Measurements from ENCODE around the gene FKBP14. TPM values are rescaled to one million over a fixed set of nuclear protein-coding genes. Genes with fewer than 3 reads are reported as not detected.
"Not testable (repeated sequence)": the region's sequence is repeated elsewhere in the genome, so short reads cannot be mapped to it uniquely, and the experiment has no call there.

The FKBP14 gene
- total RNA-seq, 2 donors from 2014 or later = 6.4 to 9.1 TPM

DNA sequence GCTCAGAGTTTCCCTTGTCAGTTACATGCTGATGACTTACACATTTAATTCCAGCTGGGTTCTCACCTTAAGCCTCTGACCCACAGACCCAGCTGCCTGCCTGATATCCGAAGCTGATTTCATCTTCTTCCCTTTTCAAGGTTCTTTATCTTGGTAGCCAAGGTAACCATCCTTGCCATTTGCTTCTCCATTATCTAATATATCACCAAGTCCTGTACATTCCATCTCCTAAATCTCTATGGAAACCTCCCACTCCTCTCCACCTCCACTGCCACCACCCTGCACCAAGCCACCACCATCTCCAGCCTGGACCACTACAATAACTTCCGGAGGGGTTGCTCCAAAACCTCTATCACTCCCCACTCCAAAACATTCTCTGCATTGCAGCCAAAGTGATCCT lies 56.8 kb downstream of the FKBP14 start:
- Mint-ChIP-seq H3K4me1 (no peaks in the 10 kb centered on the region), H3K4me3 (no peak overlapping the region), H3K27me3 (peaks cover 24% of the 10 kb centered on the region), H3K36me3 (ENCODE audit: low read depth) (no peaks in the 10 kb centered on the region), H3K9me3 (no peaks in the 10 kb centered on the region), H3K27ac (no peak overlapping the region)
- ATAC-seq (replicated peaks) = no peak

DNA sequence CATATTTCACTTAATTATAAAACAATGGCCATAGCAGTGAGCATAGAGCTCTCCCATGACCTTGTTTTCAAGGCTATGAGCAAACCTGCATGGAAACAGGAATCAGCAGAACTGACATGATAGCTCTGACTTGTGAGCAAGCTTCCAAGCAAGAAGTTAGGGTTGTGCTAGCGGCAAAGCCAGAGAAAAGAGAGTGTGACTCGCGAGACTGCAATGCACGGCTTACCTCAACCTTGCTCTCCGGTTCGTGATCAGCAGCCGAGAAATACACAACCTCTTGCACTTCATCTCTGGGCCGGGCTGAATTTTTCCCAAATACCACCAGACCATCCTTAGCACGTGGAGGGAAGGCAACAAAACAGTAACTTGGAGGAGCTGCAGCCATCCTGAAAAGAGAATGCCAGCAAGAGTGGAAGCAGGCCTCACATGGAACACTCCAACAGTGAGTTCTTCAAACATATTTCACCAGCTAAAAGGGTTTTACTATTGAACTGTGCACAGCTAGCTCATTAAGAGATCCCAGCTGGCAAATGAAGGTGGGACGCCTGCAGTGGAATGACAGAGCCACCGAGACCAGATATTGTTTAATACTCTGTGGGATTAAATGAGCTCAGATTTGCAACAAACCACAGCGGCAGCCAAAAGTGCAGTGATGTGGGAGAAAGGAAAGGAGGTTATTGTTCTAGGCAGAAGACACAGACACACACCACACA lies 57.7 kb downstream of the FKBP14 start:
- H3K4me3 Mint-ChIP-seq = no peak overlapping the region
- no peaks in the 10 kb centered on the region for H3K9me3 Mint-ChIP-seq
- peaks cover 27% of the 10 kb centered on the region for H3K27me3 Mint-ChIP-seq
- H3K36me3 Mint-ChIP-seq (ENCODE audit: low read depth) = no peaks in the 10 kb centered on the region
- no peak overlapping the region for H3K27ac Mint-ChIP-seq
- no peaks in the 10 kb centered on the region for H3K4me1 Mint-ChIP-seq
- ATAC-seq (replicated peaks) = no peak

DNA sequence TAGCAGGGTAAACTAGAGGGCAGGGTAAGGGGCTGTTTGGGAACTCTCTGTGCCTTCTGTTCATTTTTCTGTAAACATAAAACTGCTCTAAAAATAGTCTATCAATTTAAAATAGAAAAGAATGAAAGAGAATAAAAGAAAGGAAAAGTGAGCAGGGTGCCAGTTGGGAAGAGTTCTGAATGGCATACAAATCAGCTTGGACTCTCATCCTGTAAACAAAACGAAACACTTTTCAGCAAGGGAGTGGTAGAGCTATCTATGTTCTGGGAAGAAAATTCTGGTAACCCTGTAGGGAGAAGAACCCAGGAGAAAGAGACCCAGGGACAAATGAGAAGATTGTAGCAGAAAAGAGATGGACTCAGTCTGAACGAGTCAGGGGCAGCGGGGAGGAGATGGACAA lies 61.5 kb downstream of the FKBP14 start:
- H3K36me3 Mint-ChIP-seq (ENCODE audit: low read depth) = no peaks in the 10 kb centered on the region
- no peak overlapping the region for H3K4me3 Mint-ChIP-seq
- H3K9me3 Mint-ChIP-seq = no peaks in the 10 kb centered on the region
- no peak overlapping the region for H3K27ac Mint-ChIP-seq
- H3K4me1 Mint-ChIP-seq = no peaks in the 10 kb centered on the region
- H3K27me3 Mint-ChIP-seq = peaks cover 23% of the 10 kb centered on the region
- no peak for ATAC-seq (replicated peaks)

DNA sequence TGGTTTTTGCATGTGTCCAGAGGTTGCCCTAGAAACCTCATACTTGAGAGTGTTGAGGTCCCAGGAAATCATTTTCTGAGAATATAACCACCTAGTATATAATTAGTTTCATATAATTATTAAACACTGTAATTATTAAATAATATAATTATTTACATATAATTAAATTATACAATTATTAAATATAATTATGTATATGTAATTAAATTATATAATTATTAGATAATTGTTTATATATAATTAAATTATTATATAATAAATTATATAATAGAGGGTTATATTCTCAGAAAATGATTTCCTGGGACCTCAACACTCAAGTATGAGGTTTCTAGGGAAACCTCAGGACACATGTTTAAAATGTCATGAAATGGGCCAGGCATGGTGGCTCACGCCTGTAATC lies 64.5 kb downstream of the FKBP14 start:
- ATAC-seq (replicated peaks) = no peak
- no peaks in the 10 kb centered on the region for H3K9me3 Mint-ChIP-seq
- H3K4me3 Mint-ChIP-seq = no peak overlapping the region
- H3K27ac Mint-ChIP-seq = no peak overlapping the region
- H3K4me1 Mint-ChIP-seq = no peaks in the 10 kb centered on the region
- H3K36me3 Mint-ChIP-seq (ENCODE audit: low read depth) = no peaks in the 10 kb centered on the region
- peaks cover 28% of the 10 kb centered on the region for H3K27me3 Mint-ChIP-seq

DNA sequence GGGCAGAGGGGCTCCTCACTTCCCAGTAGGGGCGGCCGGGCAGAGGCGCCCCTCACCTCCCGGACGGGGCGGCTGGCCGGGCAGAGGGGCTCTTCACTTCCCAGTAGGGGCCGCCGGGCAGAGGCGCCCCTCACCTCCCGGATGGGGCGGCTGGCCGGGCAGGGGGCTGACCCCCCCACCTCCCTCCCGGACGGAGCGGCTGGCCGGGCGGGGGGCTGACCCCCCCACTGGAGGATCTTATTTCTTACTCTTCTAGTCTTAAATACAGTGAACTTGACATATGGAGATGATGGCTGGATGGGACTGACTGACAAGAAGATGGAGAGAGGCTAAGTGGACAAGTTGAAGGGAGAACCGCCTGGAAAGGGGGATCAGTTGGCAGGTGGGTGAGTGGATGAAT lies 64.9 kb downstream of the FKBP14 start:
- peaks cover 28% of the 10 kb centered on the region for H3K27me3 Mint-ChIP-seq
- H3K27ac Mint-ChIP-seq; H3K9me3 Mint-ChIP-seq; H3K4me1 Mint-ChIP-seq; ATAC-seq (replicated peaks); H3K36me3 Mint-ChIP-seq (ENCODE audit: low read depth); H3K4me3 Mint-ChIP-seq: not testable (repeated sequence)

Other genes starting within 250 kb of the FKBP14 start
- gene WIPF3, start 220.2 kb downstream of the FKBP14 start, total RNA-seq = not detected
- 1 to 10 TPM; 5.4 to 7.6 TPM for gene SCRN1, start 36.9 kb downstream of the FKBP14 start, total RNA-seq
- gene PLEKHA8, start 1.7 kb upstream of the FKBP14 start, total RNA-seq = 10 to 100 TPM; 16.1 to 18.2 TPM
- gene MTURN, start 108.3 kb upstream of the FKBP14 start, total RNA-seq = 1 to 10 TPM; 4.0 to 6.4 TPM

Measured in activated T-helper 17 cell treated with anti-CD3 and anti-CD28 coated beads, Interleukin-2, amount 50 U/mL, for 72 hours (primary cell).